ENCODE measurements around the gene NEK7.

Gene NEK7

GRCh38 chr1:198263186-198263585 lies 106.4 kb downstream of the NEK7 start:
- no peak for DNase-seq

GRCh38 chr1:198264282-198264681 lies 107.5 kb downstream of the NEK7 start:
- DNase-seq: no peak

- DNase-seq: no peak
These were observed 108.4 kb downstream of the NEK7 start for GRCh38 chr1:198265073-198265661.

GRCh38 chr1:198267056-198267455 lies 110.3 kb downstream of the NEK7 start:
- DNase-seq: no peak

- DNase-seq: no peak
These were observed 111.1 kb downstream of the NEK7 start for GRCh38 chr1:198267921-198268320.

GRCh38 chr1:198268784-198269645 lies 112.2 kb downstream of the NEK7 start:
- DNase-seq: no peak

- DNase-seq: no peak
These were observed 112.8 kb downstream of the NEK7 start for GRCh38 chr1:198269646-198269940.

GRCh38 chr1:198270273-198270828 lies 113.6 kb downstream of the NEK7 start:
- no peak for DNase-seq

- DNase-seq: no peak
These were observed 114.7 kb downstream of the NEK7 start for GRCh38 chr1:198271467-198271866.

GRCh38 chr1:198272492-198272891 lies 115.7 kb downstream of the NEK7 start:
- DNase-seq: no peak

- no peak for DNase-seq
These were observed 117.0 kb downstream of the NEK7 start for GRCh38 chr1:198273748-198274295.

- no peak for DNase-seq
These were observed 118.8 kb downstream of the NEK7 start for GRCh38 chr1:198275597-198275996.

- DNase-seq: no peak
These were observed 119.4 kb downstream of the NEK7 start for GRCh38 chr1:198276241-198276640.

- DNase-seq: no peak
These were observed 122.1 kb downstream of the NEK7 start for GRCh38 chr1:198278943-198279342.

- no peak for DNase-seq
These were observed 123.3 kb downstream of the NEK7 start for GRCh38 chr1:198280080-198280479.

- DNase-seq: no peak
These were observed 125.1 kb downstream of the NEK7 start for GRCh38 chr1:198281911-198282310.

GRCh38 chr1:198283222-198283621 lies 126.4 kb downstream of the NEK7 start:
- no peak for DNase-seq

GRCh38 chr1:198287916-198288315 lies 131.1 kb downstream of the NEK7 start:
- no peak for DNase-seq

GRCh38 chr1:198290089-198290683 lies 133.4 kb downstream of the NEK7 start:
- DNase-seq: no peak

- no peak for DNase-seq
These were observed 134.2 kb downstream of the NEK7 start for GRCh38 chr1:198291036-198291435.

GRCh38 chr1:198291924-198292323 lies 135.1 kb downstream of the NEK7 start:
- no peak for DNase-seq

- no peak for DNase-seq
These were observed 138.4 kb downstream of the NEK7 start for GRCh38 chr1:198295225-198295624.

- DNase-seq: no peak
These were observed 139.2 kb downstream of the NEK7 start for GRCh38 chr1:198295971-198296370.

- DNase-seq: no peak
These were observed 140.5 kb downstream of the NEK7 start for GRCh38 chr1:198297281-198297680.
